Measurements from ENCODE around the gene NEK3.

DNA sequence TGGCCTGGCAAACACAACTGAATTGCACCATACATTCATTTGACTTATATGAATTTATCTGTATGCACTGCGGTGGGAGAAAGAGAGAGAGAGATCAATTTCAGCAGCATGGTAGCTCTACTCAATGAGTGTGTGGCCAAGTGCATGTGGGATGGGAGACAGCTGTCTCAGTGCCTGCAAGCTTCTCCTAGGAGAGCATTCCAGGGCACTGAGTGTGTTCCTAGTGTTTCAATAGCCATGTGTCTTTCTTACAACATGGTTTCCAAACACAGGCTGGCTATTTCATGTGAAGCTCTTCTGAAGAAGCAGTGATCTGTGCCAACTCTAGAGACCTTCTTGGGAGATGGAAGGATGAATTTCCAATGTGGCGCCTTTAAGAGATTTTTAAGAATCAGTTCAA, 74.0 kb downstream of the NEK3 start:
- TF ChIP-seq, protein P1, sequence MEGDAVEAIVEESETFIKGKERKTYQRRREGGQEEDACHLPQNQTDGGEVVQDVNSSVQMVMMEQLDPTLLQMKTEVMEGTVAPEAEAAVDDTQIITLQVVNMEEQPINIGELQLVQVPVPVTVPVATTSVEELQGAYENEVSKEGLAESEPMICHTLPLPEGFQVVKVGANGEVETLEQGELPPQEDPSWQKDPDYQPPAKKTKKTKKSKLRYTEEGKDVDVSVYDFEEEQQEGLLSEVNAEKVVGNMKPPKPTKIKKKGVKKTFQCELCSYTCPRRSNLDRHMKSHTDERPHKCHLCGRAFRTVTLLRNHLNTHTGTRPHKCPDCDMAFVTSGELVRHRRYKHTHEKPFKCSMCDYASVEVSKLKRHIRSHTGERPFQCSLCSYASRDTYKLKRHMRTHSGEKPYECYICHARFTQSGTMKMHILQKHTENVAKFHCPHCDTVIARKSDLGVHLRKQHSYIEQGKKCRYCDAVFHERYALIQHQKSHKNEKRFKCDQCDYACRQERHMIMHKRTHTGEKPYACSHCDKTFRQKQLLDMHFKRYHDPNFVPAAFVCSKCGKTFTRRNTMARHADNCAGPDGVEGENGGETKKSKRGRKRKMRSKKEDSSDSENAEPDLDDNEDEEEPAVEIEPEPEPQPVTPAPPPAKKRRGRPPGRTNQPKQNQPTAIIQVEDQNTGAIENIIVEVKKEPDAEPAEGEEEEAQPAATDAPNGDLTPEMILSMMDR (IDR thresholded peaks at IDR 0.05) = no peak
- TF ChIP-seq POLR2A (IDR thresholded peaks at IDR 0.05) = no peak

All from adrenal gland (tissue), 5 donors.